HG03354 (cell line): ENCODE measurements around the gene ABHD12.

Experiments
- ATAC-seq: cut with Tn5 transposase; IDR thresholded peaks from one replicate; pipeline ENCODE4 v1.9.1; 2021; ENCODE audit warnings: mild to moderate bottlenecking; ENCODE audit not compliant: unreplicated experiment, poor library complexity, severe bottlenecking

ABHD12 gene

GRCh38 chr20:25310921-25311728 lies 79.5 kb downstream of the ABHD12 start:
- ATAC-seq = no peak

- ATAC-seq = peak; percentile 94
Measured at GRCh38 chr20:25310268-25310920, 80.2 kb downstream of the ABHD12 start.

GRCh38 chr20:25309395-25310267 lies 81.0 kb downstream of the ABHD12 start:
- no peak for ATAC-seq

GRCh38 chr20:25308671-25309394 lies 81.8 kb downstream of the ABHD12 start:
- ATAC-seq = no peak

GRCh38 chr20:25308083-25308491 lies 82.5 kb downstream of the ABHD12 start:
- ATAC-seq = no peak

- ATAC-seq = no peak
Measured at GRCh38 chr20:25306991-25307903, 83.4 kb downstream of the ABHD12 start.

- ATAC-seq = no peak
Measured at GRCh38 chr20:25304025-25304549, 86.5 kb downstream of the ABHD12 start.

- ATAC-seq = no peak
Measured at GRCh38 chr20:25303292-25304024, 87.2 kb downstream of the ABHD12 start.

GRCh38 chr20:25302596-25302995 lies 88.0 kb downstream of the ABHD12 start:
- no peak for ATAC-seq

- ATAC-seq = no peak
Measured at GRCh38 chr20:25301357-25301920, 89.2 kb downstream of the ABHD12 start.

- no peak for ATAC-seq
Measured at GRCh38 chr20:25300496-25301170, 90.0 kb downstream of the ABHD12 start.

GRCh38 chr20:25299806-25300205 lies 90.8 kb downstream of the ABHD12 start:
- ATAC-seq = no peak

GRCh38 chr20:25297141-25297905 lies 93.3 kb downstream of the ABHD12 start:
- ATAC-seq = peak; percentile 59

GRCh38 chr20:25296094-25297093 lies 94.2 kb downstream of the ABHD12 start:
- ATAC-seq = peak; percentile 39
